Measurements from ENCODE around the gene IL4R.
"Not testable (repeated sequence)": the region's sequence is repeated elsewhere in the genome, so short reads cannot be mapped to it uniquely, and the experiment has no call there.

IL4R gene

DNA sequence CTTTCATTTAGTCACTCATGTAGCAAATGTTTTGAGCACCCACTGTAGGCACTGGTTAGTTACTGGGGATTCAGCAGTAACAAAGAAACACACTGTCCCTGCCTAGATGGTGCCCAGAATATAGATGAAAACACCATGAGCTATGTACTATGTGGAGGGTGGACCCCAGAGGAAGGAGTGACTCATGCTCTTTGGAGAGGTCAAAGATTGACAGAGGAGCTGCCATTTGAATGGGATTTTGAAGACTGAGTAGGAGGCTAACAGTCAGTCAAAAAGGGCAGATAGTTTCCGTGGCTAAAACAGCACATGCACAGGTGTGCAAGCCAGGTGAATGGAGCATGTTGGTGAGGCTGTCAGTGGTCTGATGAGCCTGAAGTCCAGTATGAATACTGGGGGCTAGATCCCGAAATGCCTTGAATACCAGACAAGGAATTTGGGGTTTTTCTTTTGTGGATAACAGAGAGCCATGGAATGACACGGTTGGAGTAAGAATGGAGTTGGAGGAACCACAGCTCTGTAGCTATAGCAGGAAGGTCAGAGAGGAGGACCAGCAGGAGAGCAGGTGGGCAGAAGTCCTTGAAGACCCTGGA, 94.3 kb downstream of the IL4R start:
- Mint-ChIP-seq H3K27ac (peak overlapping the region; percentile 100), H3K9me3 (peaks cover 6% of the 10 kb centered on the region), H3K27me3 (no peaks in the 10 kb centered on the region), H3K4me3 (peak overlapping the region; percentile 100), H3K36me3 (ENCODE audit: low read depth) (peaks cover 94% of the 10 kb centered on the region), H3K4me1 (ENCODE audit: low read depth) (peaks cover 77% of the 10 kb centered on the region)

GRCh38 chr16:27408602-27409031, 94.8 kb downstream of the IL4R start:
- peaks cover 82% of the 10 kb centered on the region for H3K4me1 Mint-ChIP-seq (ENCODE audit: low read depth)
- peaks cover 9% of the 10 kb centered on the region for H3K9me3 Mint-ChIP-seq
- H3K27ac Mint-ChIP-seq: peak overlapping the region; percentile 100
- H3K4me3 Mint-ChIP-seq: peak overlapping the region; percentile 100
- H3K36me3 Mint-ChIP-seq (ENCODE audit: low read depth): peaks cover 94% of the 10 kb centered on the region
- no peaks in the 10 kb centered on the region for H3K27me3 Mint-ChIP-seq

GRCh38 chr16:27409958-27410357, 96.2 kb downstream of the IL4R start:
- H3K27ac Mint-ChIP-seq: peak overlapping the region; percentile 87
- peak overlapping the region; percentile 64 for H3K4me3 Mint-ChIP-seq
- peaks cover 92% of the 10 kb centered on the region for H3K36me3 Mint-ChIP-seq (ENCODE audit: low read depth)
- not testable (repeated sequence) for H3K27me3 Mint-ChIP-seq, H3K9me3 Mint-ChIP-seq
- peaks cover 93% of the 10 kb centered on the region for H3K4me1 Mint-ChIP-seq (ENCODE audit: low read depth)

- Mint-ChIP-seq H3K27me3 (no peaks in the 10 kb centered on the region), H3K36me3 (ENCODE audit: low read depth) (peaks cover 96% of the 10 kb centered on the region), H3K4me1 (ENCODE audit: low read depth) (peaks cover 98% of the 10 kb centered on the region), H3K9me3 (peaks cover 9% of the 10 kb centered on the region), H3K4me3 (peak overlapping the region; percentile 64), H3K27ac (peak overlapping the region; percentile 87)
Observed at GRCh38 chr16:27410761-27411160, 97.0 kb downstream of the IL4R start.

DNA sequence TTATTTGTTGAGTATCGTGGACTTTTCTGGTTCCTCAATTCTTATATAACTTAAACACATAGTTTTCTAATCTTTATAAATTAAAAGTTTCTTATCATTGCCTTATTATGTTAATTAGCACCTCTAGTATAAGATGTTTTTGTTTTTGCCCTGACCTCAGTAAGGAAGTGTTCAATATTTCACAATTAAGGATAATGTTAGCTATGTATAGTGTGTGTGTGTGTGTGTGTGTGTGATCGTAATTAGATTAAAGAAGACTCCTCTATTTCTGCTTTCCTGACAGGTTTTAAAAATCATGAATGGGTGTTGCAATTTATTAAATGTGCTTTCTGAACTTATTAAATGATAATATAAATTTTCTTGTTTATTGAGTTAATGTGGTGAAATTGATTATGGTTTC, 100.2 kb downstream of the IL4R start:
- H3K9me3 Mint-ChIP-seq: peaks cover 9% of the 10 kb centered on the region
- H3K4me1 Mint-ChIP-seq (ENCODE audit: low read depth): peaks cover 85% of the 10 kb centered on the region
- H3K27ac Mint-ChIP-seq: no peak overlapping the region
- no peaks in the 10 kb centered on the region for H3K27me3 Mint-ChIP-seq
- peak overlapping the region; percentile 8 for H3K4me3 Mint-ChIP-seq
- peaks cover 86% of the 10 kb centered on the region for H3K36me3 Mint-ChIP-seq (ENCODE audit: low read depth)
